WTC11 (cell line): ENCODE measurements around the gene ATP1B3.

Source experiments
- HMGXB4 ChIP-seq: sonication (generic); formaldehyde crosslinking; IDR thresholded peaks from 2 replicates; pipeline ENCODE4 v1.8.1; 2023; ENCODE audit warnings: mild to moderate bottlenecking, moderate library complexity, missing genetic modification reagents
- MYBL2 ChIP-seq: sonication (generic); formaldehyde crosslinking; IDR thresholded peaks from 2 replicates; pipeline ENCODE4 v1.8.1; 2023; ENCODE audit warnings: mild to moderate bottlenecking, moderate library complexity, missing genetic modification reagents
- SP1 ChIP-seq: sonication (generic); formaldehyde crosslinking; conservative IDR thresholded peaks from 2 replicates; pipeline ENCODE4 v1.8.1; 2022; ENCODE audit warnings: missing genetic modification reagents
- TEAD1 ChIP-seq: sonication (generic); formaldehyde crosslinking; IDR thresholded peaks from 2 replicates; pipeline ENCODE4 v1.8.0; 2022; ENCODE audit warnings: mild to moderate bottlenecking, missing genetic modification reagents
- TF ChIP-seq, protein P1 (sequence below): fragments of 200-600 bp; IDR thresholded peaks from 2 replicates; pipeline ENCODE4 v1.8.0; 2022; ENCODE audit warnings: antibody characterized with exemption

DNA sequence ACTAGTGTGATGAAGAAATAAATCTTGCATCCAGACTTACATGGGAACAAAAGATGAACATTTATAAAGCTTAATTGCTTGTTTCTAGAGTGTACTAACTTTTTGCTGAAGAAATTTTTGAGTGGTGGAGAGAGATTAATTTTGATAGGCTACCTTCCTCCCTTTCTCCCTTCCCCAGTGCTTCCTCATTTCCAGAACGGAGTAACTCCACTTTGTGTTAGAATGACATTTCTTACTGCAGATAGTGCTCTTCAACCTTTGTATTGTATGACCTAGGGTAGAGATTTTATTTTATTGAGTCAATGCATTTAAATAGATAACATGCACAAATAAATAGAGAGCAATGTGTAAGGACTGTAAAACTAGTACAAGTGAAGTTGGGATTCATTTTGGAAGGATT lies 1.9 kb downstream of the ATP1B3 start:
- TF ChIP-seq SP1 (no peak), MYBL2 (no peak), HMGXB4 (no peak), TEAD1 (no peak)
- TF ChIP-seq, protein P1, sequence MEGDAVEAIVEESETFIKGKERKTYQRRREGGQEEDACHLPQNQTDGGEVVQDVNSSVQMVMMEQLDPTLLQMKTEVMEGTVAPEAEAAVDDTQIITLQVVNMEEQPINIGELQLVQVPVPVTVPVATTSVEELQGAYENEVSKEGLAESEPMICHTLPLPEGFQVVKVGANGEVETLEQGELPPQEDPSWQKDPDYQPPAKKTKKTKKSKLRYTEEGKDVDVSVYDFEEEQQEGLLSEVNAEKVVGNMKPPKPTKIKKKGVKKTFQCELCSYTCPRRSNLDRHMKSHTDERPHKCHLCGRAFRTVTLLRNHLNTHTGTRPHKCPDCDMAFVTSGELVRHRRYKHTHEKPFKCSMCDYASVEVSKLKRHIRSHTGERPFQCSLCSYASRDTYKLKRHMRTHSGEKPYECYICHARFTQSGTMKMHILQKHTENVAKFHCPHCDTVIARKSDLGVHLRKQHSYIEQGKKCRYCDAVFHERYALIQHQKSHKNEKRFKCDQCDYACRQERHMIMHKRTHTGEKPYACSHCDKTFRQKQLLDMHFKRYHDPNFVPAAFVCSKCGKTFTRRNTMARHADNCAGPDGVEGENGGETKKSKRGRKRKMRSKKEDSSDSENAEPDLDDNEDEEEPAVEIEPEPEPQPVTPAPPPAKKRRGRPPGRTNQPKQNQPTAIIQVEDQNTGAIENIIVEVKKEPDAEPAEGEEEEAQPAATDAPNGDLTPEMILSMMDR = no peak
